RWPE1 (cell line): ENCODE measurements around the gene SRF.

Source experiments
- CTCF ChIA-PET: fragments of 350-600 bp; sonication (Branson Sonifier 250); formaldehyde crosslinking; extraction: SDS; loops from one replicate; lab custom pipeline; 2021; lab: Yijun Ruan, JAX
- POLR2A ChIA-PET: fragments of 400-600 bp; formaldehyde crosslinking; extraction: SDS; loops from one replicate; lab custom pipeline; 2020; ENCODE audit warnings: antibody characterized with exemption; ENCODE audit not compliant: low non-redundant PET; lab: Yijun Ruan, JAX
- DNase-seq: peaks from one replicate; pipeline ENCODE4 v3.0.0; 2012; ENCODE audit warnings: low spot score
- H3K27ac ChIP-seq: fragments of 450-650 bp; 2 replicates; pipeline ENCODE4 v1.5.1; 2017
- TF ChIP-seq, protein P1 (sequence below): fragments of 450-650 bp; conservative IDR thresholded peaks from 2 replicates; pipeline ENCODE4 v1.5.1; 2017; ENCODE audit warnings: low read depth, mild to moderate bottlenecking

SRF gene

DNA sequence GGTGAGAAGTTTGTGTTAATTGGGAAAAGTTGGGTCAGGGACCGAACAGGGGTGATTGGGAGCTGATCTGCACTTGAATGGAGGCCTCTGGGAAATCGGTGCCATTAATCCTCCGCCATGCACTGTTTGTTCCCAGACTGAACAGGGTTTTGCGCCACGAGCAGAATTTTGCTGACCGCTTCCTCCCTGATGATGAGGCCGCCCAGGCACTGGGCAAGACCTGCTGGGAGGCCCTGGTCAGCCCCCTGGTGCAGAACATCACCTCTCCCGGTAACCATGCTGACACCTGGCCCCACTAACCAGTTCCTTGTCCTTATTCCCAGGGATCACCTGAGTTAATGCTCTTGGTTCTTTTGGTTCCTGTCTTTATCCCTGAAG lies 32.6 kb downstream of the SRF start:
- TF ChIP-seq, protein P1, sequence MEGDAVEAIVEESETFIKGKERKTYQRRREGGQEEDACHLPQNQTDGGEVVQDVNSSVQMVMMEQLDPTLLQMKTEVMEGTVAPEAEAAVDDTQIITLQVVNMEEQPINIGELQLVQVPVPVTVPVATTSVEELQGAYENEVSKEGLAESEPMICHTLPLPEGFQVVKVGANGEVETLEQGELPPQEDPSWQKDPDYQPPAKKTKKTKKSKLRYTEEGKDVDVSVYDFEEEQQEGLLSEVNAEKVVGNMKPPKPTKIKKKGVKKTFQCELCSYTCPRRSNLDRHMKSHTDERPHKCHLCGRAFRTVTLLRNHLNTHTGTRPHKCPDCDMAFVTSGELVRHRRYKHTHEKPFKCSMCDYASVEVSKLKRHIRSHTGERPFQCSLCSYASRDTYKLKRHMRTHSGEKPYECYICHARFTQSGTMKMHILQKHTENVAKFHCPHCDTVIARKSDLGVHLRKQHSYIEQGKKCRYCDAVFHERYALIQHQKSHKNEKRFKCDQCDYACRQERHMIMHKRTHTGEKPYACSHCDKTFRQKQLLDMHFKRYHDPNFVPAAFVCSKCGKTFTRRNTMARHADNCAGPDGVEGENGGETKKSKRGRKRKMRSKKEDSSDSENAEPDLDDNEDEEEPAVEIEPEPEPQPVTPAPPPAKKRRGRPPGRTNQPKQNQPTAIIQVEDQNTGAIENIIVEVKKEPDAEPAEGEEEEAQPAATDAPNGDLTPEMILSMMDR: no peak
- no peak for DNase-seq
- ChIA-PET CTCF (no interaction called here), POLR2A (no interaction called here)
- H3K27ac ChIP-seq: no peak overlapping the region

DNA sequence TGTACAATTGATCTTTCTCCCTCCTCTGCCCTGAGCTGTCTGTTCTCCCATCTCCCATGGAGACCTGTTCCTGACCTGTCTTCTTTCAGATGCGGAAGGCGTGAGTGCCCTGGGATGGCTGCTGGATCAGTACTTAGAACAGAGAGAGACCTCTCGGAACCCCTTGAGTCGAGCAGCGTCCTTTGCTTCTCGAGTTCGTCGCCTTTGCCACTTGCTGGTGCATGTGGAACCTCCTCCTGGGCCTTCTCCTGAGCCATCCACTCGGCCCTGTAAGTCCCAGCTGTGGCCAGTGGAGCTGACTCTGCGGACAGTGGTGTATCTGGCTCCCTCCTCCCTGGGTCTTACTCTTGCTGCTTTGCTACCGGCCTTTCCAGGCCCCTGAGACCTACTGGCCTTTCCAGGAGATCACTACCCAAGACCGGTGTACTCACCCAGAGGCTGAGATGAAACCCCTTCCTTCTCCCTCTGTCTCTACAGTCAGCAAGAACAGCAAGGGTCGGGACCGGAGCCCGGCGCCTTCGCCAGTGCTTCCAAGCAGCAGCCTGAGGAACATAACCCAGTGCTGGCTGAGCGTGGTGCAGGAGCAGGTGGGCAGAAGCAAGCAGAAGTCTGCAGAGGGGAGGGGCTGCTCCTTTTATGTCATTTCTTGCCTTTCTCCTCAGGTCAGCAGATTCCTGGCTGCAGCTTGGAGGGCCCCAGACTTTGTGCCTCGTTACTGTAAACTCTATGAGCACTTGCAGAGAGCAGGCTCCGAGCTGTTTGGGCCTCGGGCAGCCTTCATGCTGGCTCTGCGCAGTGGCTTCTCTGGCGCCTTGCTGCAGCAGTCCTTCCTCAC lies 33.4 kb downstream of the SRF start:
- no peak for DNase-seq
- no peak overlapping the region for H3K27ac ChIP-seq
- ChIA-PET CTCF (interaction anchor here (0.6 kb wide), 1 partner anchor 105 kb away, joined by 3 read pairs; no protein-coding TSS in a partner anchor), POLR2A (no interaction called here)
- TF ChIP-seq, protein P1: no peak

GRCh38 chr6:43205849-43206248 lies 34.8 kb downstream of the SRF start:
- H3K27ac ChIP-seq: peak overlapping the region; percentile 21; the same call in 1 of the 2 replicates
- no peak for DNase-seq
- CTCF ChIA-PET: no interaction called here
- POLR2A ChIA-PET: interaction anchor here (0.7 kb wide), 1 partner anchor 14 kb away, joined by 6 read pairs; no protein-coding TSS in a partner anchor
- TF ChIP-seq, protein P1: no peak

DNA sequence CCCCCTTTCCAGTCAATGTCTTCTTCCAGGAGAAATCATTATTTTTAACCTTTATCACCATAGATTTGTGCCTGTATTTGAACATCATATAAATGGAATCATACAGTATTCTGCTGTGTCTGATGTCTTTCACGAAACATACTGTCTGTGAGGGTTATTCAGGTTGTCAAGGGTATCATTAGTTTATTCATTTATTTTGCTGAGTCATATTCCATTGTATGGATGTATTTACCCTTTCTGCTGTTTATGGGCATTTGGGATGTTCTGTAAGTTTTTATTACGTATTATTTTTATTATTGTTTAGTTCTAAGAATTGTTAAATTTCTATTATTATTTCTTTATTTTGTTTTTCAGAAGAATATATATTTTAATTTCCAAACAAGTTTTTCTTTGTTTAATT lies 36.2 kb downstream of the SRF start:
- no peak for DNase-seq
- no peak overlapping the region for H3K27ac ChIP-seq
- ChIA-PET POLR2A (no interaction called here), CTCF (no interaction called here)
- TF ChIP-seq, protein P1: no peak

GRCh38 chr6:43211955-43212354 lies 40.9 kb downstream of the SRF start:
- POLR2A ChIA-PET: no interaction called here
- no peak for DNase-seq
- TF ChIP-seq, protein P1: no peak
- no peak overlapping the region for H3K27ac ChIP-seq
- CTCF ChIA-PET: no interaction called here

DNA sequence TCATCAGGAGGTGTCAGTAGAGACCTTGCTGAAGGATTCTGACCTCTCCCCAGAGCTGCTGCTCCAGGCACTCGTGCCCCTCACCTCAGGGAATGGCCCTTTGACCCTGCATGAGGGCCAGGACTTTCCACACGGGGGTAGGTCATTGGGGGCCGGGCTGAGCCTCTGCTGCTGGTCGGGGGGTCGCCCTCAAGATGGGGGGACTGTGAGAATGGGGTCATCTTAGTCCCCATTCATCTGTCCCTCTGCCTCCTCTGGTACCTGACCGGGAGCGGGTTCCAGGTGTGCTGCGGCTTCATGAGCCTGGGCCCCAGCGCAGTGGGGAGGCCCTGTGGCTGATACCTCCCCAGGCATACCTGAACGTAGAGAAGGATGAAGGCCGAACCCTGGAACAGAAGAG lies 42.4 kb downstream of the SRF start:
- TF ChIP-seq, protein P1: no peak
- ChIA-PET POLR2A (no interaction called here), CTCF (interaction anchor here (1.4 kb wide), 1 partner anchor 16 kb away, joined by 4 read pairs; no protein-coding TSS in a partner anchor)
- no peak overlapping the region for H3K27ac ChIP-seq
- DNase-seq: no peak
